ENCODE data around the gene PTPRT.

Gene PTPRT

DNA sequence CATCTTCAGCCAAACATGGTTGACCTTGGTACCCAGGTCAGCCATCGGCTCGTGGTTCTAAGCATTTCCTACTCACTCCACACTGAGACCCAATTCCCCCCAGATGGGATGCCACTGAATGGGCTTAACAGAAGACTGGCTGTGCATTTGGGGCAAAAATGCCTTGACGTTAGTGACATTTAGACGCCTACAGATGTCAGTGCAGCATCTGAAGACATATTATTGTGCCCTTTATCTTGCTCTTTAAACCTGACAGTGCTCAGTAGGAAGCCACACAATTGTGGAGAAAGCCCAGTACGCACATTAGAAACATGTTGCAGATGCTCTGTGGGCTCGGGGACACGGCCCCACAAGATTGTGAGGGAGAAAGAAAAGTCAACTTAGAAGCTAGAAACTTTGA, 414.7 kb downstream of the PTPRT start:
- Histone ChIP-seq H3K27ac (ENCODE audit: low read length) (no peak overlapping the region), H3K4me3 (ENCODE audit: low read length) (no peak overlapping the region), H3K9me3 (ENCODE audit: insufficient read depth, low read depth, low read length) (no peaks in the 10 kb centered on the region), H3K9ac (ENCODE audit: low read depth, low read length) (no peak overlapping the region), H3K36me3 (ENCODE audit: insufficient read depth, low read depth, low read length) (no peaks in the 10 kb centered on the region), H3K27me3 (ENCODE audit: insufficient read depth, low read length) (no peaks in the 10 kb centered on the region; the same call in 1 of the 2 replicates), H3K4me1 (ENCODE audit: insufficient read depth, low read length) (no peaks in the 10 kb centered on the region)

DNA sequence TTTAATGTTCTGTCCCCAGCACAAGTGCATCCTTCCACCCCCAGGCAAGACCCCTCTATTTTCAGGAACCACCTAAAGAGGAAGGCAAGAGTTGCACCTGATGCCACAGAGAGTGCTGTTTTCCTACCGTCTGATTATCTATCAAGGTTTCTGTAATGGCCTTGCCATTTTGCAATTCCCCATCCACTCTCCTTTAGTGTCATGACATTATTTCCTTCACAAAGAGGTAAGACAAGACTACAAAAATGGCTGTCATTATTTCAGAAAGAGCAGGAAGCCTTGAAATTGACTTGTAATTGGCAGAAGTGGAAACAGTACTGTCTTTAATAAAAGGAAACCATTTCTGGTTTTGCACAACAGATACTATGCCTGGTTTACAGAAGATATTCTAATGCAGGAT, 426.7 kb downstream of the PTPRT start:
- no peak overlapping the region for H3K27ac ChIP-seq (ENCODE audit: low read length)
- no peak overlapping the region for H3K9ac ChIP-seq (ENCODE audit: low read depth, low read length)
- H3K27me3 ChIP-seq (ENCODE audit: insufficient read depth, low read length), result no peaks in the 10 kb centered on the region
- H3K36me3 ChIP-seq (ENCODE audit: insufficient read depth, low read depth, low read length), result no peaks in the 10 kb centered on the region
- H3K4me3 ChIP-seq (ENCODE audit: low read length), result no peak overlapping the region
- H3K9me3 ChIP-seq (ENCODE audit: insufficient read depth, low read depth, low read length), result no peaks in the 10 kb centered on the region
- H3K4me1 ChIP-seq (ENCODE audit: insufficient read depth, low read length), result no peaks in the 10 kb centered on the region

DNA sequence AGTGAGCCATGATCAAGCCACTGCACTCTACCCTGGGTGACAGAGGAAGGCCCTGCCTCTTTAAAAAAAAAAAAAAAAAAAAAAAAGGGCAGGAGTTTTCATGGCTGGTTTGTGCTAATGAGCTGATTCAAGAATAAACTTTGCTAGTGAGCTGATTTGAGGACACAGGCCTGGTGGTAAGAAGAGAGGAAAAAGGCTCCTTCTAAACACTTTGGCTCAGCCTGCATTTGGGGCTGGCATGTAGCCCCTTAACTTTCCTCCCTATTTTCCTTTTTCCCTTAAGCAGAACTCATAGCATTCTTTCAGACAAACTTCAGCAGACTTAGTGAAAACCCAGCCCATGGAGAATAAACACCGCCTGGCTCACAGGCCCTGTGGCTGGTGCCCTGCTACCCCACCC, 432.7 kb downstream of the PTPRT start:
- Histone ChIP-seq H3K36me3 (ENCODE audit: insufficient read depth, low read depth, low read length) (no peaks in the 10 kb centered on the region), H3K27me3 (ENCODE audit: insufficient read depth, low read length) (no peaks in the 10 kb centered on the region), H3K4me3 (ENCODE audit: low read length) (no peak overlapping the region), H3K4me1 (ENCODE audit: insufficient read depth, low read length) (no peaks in the 10 kb centered on the region), H3K9ac (ENCODE audit: low read depth, low read length) (no peak overlapping the region), H3K27ac (ENCODE audit: low read length) (no peak overlapping the region), H3K9me3 (ENCODE audit: insufficient read depth, low read depth, low read length) (no peaks in the 10 kb centered on the region)

DNA sequence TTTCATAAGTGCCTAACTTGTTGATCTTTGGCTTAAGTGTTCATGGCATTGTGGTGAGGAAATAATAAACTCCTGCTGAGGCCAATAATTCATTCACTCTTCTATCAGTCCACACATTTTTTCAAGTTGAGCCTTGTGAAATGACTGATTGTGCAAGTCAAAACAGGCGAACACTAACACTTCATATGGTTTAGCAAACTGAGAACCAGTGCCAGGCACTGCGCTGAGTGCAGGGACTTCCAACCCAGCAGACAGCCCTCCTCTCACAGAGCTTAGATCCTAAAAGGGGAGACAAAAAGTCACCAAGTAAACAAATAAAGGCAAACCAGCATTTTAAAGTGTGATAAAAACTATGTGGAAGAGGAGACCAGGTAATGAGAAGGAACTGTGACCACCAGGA, 435.0 kb downstream of the PTPRT start:
- Histone ChIP-seq H3K27ac (ENCODE audit: low read length) (no peak overlapping the region), H3K4me3 (ENCODE audit: low read length) (no peak overlapping the region), H3K4me1 (ENCODE audit: insufficient read depth, low read length) (no peaks in the 10 kb centered on the region), H3K36me3 (ENCODE audit: insufficient read depth, low read depth, low read length) (no peaks in the 10 kb centered on the region), H3K27me3 (ENCODE audit: insufficient read depth, low read length) (no peaks in the 10 kb centered on the region), H3K9me3 (ENCODE audit: insufficient read depth, low read depth, low read length) (no peaks in the 10 kb centered on the region), H3K9ac (ENCODE audit: low read depth, low read length) (no peak overlapping the region)

DNA sequence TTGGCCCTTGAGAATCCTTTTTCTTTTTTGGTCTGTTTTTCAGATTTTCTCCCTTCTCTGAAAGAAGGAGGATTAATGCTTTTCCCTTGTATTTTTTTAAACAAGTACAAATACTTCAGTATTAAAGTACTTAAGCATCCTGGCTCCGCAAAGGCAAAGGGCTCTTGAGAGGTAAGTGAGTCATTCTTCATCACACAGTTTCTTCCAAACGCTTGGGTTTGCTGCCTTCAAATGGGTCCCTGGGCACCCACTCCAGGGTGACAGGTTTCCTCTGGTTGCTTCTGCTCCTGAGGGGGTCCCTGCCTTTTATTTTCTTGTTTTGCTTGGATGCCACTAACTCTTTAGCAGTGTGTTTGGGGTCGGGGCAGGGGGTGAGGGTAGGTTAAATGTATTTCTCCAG, 437.1 kb downstream of the PTPRT start:
- Histone ChIP-seq H3K27ac (ENCODE audit: low read length) (no peak overlapping the region), H3K27me3 (ENCODE audit: insufficient read depth, low read length) (no peaks in the 10 kb centered on the region), H3K9me3 (ENCODE audit: insufficient read depth, low read depth, low read length) (no peaks in the 10 kb centered on the region), H3K4me3 (ENCODE audit: low read length) (no peak overlapping the region), H3K36me3 (ENCODE audit: insufficient read depth, low read depth, low read length) (no peaks in the 10 kb centered on the region), H3K4me1 (ENCODE audit: insufficient read depth, low read length) (peaks cover 6% of the 10 kb centered on the region; the same call in 1 of the 2 replicates), H3K9ac (ENCODE audit: low read depth, low read length) (no peak overlapping the region)

DNA sequence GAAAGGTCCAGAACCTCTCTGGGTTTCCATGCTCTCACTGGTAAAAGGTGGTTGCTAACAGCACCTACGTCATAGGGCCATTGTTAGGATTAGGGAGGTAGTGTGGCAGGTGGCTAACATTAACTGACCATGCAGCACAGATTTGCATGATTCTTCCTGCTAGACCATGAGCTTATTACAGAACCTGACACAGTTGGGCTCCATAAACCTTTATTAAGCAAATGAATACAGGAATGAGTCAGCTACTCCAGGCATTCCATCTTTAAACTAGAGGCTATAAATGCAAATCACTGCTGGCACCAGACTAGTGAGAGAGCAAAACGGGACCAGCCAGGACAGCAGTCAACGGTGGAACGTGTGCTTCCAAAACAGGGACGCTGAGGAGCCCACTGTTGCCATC, 440.1 kb downstream of the PTPRT start:
- Histone ChIP-seq H3K36me3 (ENCODE audit: insufficient read depth, low read depth, low read length) (no peaks in the 10 kb centered on the region), H3K9me3 (ENCODE audit: insufficient read depth, low read depth, low read length) (no peaks in the 10 kb centered on the region), H3K9ac (ENCODE audit: low read depth, low read length) (no peak overlapping the region), H3K27ac (ENCODE audit: low read length) (no peak overlapping the region), H3K4me1 (ENCODE audit: insufficient read depth, low read length) (peaks cover 6% of the 10 kb centered on the region; the same call in 1 of the 2 replicates), H3K27me3 (ENCODE audit: insufficient read depth, low read length) (no peaks in the 10 kb centered on the region), H3K4me3 (ENCODE audit: low read length) (no peak overlapping the region)

DNA sequence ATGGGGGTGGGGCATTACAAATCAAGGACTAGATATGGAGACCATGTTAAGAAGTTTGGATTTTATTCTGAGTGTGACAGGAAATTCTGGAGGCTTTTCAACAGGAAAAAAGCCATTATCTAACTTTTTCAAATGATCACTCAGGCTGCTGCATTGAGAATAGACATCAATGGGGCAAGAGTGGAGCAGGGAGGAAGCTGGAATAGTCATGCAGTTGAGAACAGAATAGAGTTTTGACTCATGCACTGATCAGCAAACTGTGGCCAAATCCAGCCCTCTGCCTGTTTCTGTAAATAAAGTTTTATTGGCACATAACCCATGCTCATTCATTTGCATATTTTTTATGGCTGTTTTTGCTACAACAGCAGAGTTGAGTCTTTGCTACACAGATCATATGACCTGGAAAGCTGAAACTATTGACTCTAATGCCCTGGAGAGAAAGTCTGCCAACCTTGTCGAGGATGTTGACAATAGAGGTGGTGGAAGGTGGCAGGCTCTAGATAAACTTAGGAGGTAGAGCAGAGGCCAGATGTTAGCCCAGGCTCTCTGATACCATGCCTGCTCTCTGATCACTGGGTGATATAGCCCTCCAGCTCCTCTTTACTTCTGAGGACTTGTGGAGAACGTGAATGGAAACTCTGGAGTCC, 441.8 kb downstream of the PTPRT start:
- Histone ChIP-seq H3K27me3 (ENCODE audit: insufficient read depth, low read length) (no peaks in the 10 kb centered on the region), H3K9ac (ENCODE audit: low read depth, low read length) (no peak overlapping the region), H3K36me3 (ENCODE audit: insufficient read depth, low read depth, low read length) (no peaks in the 10 kb centered on the region), H3K4me3 (ENCODE audit: low read length) (no peak overlapping the region), H3K9me3 (ENCODE audit: insufficient read depth, low read depth, low read length) (no peaks in the 10 kb centered on the region), H3K4me1 (ENCODE audit: insufficient read depth, low read length) (peaks cover 6% of the 10 kb centered on the region; the same call in 1 of the 2 replicates), H3K27ac (ENCODE audit: low read length) (no peak overlapping the region)

DNA sequence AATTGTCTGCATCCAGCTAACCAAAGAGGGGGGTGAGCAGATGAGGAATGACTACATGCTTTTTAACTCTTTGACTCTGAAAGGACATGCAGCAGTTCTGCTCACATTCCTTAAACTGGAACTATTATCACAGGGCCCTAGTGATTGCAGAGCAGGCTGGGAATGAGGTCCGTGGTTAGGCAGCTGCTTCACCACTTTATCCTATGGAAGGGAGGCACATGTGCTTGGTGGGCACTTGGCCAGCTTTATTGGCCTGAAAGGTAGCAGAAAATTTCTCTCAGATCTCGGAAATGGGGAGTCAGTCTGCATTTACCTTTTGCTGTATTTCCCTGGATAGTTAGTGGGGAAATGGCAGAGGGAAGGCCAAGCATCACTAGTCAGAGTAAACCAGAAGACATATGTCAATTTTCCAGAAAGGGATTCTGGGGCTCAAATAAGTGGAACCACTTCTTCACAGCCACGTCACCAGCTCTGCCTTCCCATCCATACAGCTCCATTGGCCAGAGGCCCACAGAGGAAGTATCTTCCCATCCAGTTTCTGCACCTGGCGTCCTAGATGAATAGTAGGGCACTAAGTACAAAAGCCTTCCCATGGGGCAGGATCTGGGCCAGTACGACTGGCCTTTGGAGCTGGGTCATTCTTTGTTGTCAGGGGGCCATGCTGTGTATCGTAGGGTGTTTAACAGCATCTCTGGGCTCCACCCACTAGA, 444.8 kb downstream of the PTPRT start:
- H3K27me3 ChIP-seq (ENCODE audit: insufficient read depth, low read length), result no peaks in the 10 kb centered on the region
- H3K36me3 ChIP-seq (ENCODE audit: insufficient read depth, low read depth, low read length), result no peaks in the 10 kb centered on the region
- H3K27ac ChIP-seq (ENCODE audit: low read length), result no peak overlapping the region
- no peak overlapping the region for H3K9ac ChIP-seq (ENCODE audit: low read depth, low read length)
- no peak overlapping the region for H3K4me3 ChIP-seq (ENCODE audit: low read length)
- H3K4me1 ChIP-seq (ENCODE audit: insufficient read depth, low read length), result peaks cover 6% of the 10 kb centered on the region; the same call in 1 of the 2 replicates
- H3K9me3 ChIP-seq (ENCODE audit: insufficient read depth, low read depth, low read length), result no peaks in the 10 kb centered on the region

DNA sequence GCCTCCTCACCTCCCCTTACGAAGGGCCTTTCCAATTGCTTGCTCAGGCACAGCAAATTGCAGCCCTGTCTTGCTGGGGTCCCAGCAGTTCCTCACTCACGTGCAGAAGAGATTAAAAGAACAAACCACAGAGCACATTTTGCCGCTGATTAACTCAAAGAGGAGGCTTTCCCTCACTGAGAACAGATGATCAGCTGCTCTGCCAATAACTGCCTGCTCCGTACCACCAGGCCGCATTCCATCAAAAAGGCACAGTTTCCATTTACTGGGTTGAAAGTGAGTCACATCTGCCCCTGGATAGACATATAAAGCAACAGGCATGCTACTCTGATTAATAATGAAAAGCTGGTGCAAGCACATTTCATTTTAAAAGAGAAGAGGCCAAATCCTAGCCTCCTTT, 446.8 kb downstream of the PTPRT start:
- Histone ChIP-seq H3K4me3 (ENCODE audit: low read length) (no peak overlapping the region), H3K36me3 (ENCODE audit: insufficient read depth, low read depth, low read length) (no peaks in the 10 kb centered on the region), H3K9me3 (ENCODE audit: insufficient read depth, low read depth, low read length) (no peaks in the 10 kb centered on the region), H3K4me1 (ENCODE audit: insufficient read depth, low read length) (no peaks in the 10 kb centered on the region; the same call in 1 of the 2 replicates), H3K27ac (ENCODE audit: low read length) (no peak overlapping the region), H3K9ac (ENCODE audit: low read depth, low read length) (no peak overlapping the region), H3K27me3 (ENCODE audit: insufficient read depth, low read length) (no peaks in the 10 kb centered on the region)

DNA sequence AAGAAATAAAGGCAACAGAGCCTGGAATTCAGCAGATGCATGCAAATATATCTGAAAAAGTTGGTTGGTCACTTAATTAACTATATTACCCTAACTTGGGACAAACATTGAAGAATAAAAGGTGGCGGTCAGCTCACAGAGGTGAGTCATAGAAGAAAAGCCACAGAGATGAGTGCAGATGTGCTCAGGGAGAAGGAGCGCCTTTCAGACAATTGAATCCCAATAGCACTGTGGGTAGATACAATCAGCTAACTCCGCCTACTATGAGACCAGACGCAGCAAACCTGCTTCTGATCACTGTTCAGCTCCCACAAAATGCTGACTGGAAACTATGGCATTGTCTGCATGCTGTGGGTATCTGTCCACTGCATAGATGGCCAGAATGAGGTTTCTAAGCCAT, 447.8 kb downstream of the PTPRT start:
- Histone ChIP-seq H3K27ac (ENCODE audit: low read length) (no peak overlapping the region), H3K9me3 (ENCODE audit: insufficient read depth, low read depth, low read length) (no peaks in the 10 kb centered on the region), H3K4me1 (ENCODE audit: insufficient read depth, low read length) (no peaks in the 10 kb centered on the region; the same call in 1 of the 2 replicates), H3K4me3 (ENCODE audit: low read length) (no peak overlapping the region), H3K9ac (ENCODE audit: low read depth, low read length) (no peak overlapping the region), H3K27me3 (ENCODE audit: insufficient read depth, low read length) (no peaks in the 10 kb centered on the region), H3K36me3 (ENCODE audit: insufficient read depth, low read depth, low read length) (no peaks in the 10 kb centered on the region)

DNA sequence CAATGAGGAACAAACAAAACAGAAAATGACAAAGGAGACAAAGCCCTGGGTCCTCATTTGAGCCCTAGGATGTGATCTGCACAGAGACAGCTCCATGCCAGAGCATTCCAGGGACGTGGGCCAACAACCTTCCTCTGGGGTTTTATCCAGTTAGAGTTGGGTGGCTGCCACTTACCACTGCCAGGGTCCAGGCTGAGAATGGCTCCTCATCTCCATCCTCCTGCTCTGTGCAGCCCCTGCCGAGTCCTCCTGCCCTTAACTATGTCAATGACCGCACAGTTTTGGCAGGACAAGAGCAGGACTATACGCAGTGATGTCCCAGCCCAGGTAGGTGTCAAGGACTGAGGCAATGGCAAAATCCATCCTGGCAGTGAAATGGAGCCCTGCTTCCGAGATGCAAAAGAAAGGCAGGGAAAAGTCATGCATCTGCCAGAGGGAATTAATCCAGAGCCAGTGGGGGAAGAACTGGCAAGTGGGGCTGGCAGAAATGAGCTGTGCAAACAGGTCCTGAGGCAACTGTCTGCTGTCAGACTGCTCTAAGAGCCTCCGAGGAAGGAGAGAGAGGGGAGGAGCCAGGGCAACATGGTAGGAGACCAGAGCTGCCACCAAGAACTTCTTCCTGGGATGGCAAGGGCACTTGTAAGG, 449.4 kb downstream of the PTPRT start:
- Histone ChIP-seq H3K9ac (ENCODE audit: low read depth, low read length) (no peak overlapping the region), H3K4me1 (ENCODE audit: insufficient read depth, low read length) (no peaks in the 10 kb centered on the region), H3K27ac (ENCODE audit: low read length) (no peak overlapping the region), H3K27me3 (ENCODE audit: insufficient read depth, low read length) (no peaks in the 10 kb centered on the region), H3K9me3 (ENCODE audit: insufficient read depth, low read depth, low read length) (no peaks in the 10 kb centered on the region), H3K36me3 (ENCODE audit: insufficient read depth, low read depth, low read length) (no peaks in the 10 kb centered on the region), H3K4me3 (ENCODE audit: low read length) (no peak overlapping the region)

DNA sequence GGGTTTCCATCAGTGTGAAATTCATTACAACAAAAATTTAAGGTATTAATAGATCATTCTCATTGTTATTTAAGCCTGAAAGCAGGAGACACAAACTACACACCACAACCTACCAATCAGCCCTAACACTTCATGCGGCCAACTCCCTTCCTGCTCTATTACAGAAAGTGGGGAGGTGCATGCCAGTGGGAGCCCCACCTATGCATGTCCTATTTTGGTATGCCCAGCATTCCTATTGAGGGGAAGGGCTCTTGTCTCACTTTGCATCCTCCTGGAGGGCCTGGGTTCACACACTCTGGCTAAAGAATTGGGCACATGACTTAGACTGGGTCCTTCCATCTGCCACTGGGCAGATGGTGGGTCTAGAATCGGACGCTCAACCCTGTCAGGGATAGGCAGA, 450.0 kb downstream of the PTPRT start:
- Histone ChIP-seq H3K4me3 (ENCODE audit: low read length) (no peak overlapping the region), H3K4me1 (ENCODE audit: insufficient read depth, low read length) (no peaks in the 10 kb centered on the region), H3K36me3 (ENCODE audit: insufficient read depth, low read depth, low read length) (no peaks in the 10 kb centered on the region), H3K27me3 (ENCODE audit: insufficient read depth, low read length) (no peaks in the 10 kb centered on the region), H3K9ac (ENCODE audit: low read depth, low read length) (no peak overlapping the region), H3K9me3 (ENCODE audit: insufficient read depth, low read depth, low read length) (no peaks in the 10 kb centered on the region), H3K27ac (ENCODE audit: low read length) (no peak overlapping the region)

Data from iPS-20b (cell line).